Measurements from ENCODE around the gene ZNF672. TPM values are rescaled to one million over a fixed set of nuclear protein-coding genes. Genes with fewer than 3 reads are reported as not detected.
A peak's percentile ranks its signal among the peaks of the same experiment; 100 is the strongest.
"Not testable (repeated sequence)": the region's sequence is repeated elsewhere in the genome, so short reads cannot be mapped to it uniquely, and the experiment has no call there.

ZNF672 gene
- total RNA-seq, 1 experiment from 2014 or later = 13.8 TPM

DNA sequence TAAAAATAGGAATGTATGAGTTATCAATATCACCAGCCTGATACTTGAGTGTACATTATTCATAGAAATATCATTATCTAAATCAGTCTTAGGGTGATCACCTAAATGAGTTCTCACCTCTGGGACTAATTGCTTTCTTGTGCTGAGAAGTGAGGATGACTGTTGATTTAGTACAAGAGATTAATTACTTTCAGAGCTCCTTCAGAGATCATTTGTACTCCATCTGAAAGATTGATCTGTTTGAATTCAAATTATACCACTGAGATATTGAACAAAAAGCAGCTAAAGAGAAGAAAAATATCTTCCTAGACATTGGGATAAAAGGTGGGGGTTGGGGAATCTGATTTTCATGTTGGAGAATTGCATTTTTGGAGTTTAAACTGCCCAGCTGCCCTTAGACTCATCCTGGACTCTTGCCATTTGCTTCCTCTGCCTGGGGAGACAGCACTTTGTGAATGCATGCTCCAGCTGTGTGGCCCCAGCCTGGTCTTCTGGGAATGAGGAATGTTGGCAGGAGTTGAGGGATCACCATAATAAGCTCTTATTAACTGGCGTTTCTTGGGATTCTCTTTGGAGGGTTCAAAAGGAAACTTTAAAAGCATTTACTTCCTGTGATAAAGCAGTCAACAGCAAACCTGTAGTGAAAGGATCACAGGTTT is 48.3 kb downstream of the ZNF672 start:
- peak; percentile 64 for DNase-seq (ENCODE audit: low read depth)

DNA sequence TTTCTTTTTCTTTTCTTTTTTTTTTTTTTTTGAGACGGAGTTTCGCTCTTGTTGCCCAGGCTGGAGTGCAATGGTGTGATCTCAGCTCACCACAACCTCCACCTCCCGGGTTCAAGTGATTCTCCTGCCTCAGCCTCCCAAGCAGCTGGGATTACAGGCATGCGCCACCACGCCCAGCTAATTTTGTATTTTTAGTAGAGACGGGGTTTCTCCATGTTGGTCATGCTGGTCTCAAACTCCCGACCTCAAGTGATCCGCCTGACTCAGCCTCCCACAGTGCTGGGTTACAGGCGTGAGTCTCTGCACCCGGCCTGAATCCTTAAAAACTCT is 51.9 kb downstream of the ZNF672 start:
- DNase-seq (ENCODE audit: low read depth) = not testable (repeated sequence)

DNA sequence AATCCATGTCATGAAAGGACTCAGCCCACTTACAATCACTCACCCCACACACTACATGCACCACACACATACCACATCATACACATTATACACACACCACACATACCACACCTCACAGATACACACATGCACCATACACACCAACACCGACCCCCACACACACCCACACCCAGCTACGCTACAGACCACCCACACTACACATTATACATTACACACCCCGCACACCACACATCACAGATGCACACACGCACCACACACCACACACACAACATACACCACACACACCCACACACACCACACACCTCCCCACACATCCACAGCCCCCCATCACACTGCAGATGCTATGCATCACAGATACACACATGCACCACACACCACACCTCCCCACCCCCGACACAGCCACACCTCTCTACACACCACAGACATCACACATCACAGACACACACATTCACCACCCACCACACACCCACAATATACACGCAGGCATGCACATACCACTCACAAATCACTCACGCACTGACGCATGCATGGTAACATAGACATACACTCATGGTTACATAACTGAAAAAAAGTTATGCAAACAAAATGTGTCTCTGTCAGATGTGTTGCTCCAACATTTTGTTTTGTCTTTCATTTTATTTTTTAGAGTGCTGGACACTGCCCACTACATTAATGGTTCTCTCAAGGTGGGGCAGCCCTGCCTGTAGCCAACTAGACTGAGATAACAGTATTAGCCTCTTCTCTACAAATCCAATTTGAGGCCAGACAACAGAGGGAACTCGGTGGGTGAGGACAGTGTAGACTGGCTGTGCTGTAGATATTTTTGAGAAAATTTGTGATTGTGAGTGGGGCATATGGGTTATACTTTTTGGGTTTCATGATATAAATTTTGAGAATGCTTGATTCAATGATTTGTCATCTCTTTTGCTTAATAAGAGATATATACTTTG is 52.8 kb downstream of the ZNF672 start:
- no peak for DNase-seq (ENCODE audit: low read depth)

DNA sequence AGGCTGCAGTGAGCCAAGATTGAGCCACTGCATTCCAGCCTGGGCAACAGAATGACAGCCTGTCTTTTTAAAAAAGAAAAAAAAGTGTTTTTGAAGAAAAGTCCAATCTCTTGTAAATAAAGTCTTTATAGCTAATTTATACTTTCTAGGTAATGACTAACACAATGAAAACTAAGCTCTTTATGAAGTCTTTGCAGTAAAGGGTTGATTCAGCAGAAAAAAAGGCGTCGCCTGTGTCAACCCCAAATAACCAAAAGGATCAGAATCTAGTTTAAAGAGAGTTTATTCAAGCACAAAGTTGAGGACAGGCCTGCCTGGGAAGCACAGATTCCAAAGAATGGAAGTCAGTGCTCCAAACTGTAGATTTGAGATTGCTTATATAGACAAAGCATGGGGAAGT is 53.7 kb downstream of the ZNF672 start:
- DNase-seq (ENCODE audit: low read depth) = no peak

DNA sequence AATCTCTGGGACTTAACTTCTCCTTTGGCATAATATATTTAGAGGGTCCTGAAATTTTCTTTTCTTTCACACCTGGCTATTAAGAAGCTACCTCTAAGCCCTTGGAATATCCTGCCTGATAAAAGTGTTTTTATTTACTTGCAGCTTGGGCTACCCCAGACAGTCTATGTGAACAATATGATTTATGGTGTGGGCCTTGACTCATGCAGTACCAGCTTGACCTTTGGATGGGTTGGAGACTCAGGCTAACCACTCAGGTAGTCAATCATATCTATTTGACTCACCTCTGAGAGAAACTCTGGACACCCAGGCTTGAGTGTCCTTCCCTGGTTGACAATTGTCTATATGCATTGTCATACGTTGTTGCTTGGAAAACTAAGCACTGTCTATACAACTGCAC is 54.6 kb downstream of the ZNF672 start:
- no peak for DNase-seq (ENCODE audit: low read depth)

DNA sequence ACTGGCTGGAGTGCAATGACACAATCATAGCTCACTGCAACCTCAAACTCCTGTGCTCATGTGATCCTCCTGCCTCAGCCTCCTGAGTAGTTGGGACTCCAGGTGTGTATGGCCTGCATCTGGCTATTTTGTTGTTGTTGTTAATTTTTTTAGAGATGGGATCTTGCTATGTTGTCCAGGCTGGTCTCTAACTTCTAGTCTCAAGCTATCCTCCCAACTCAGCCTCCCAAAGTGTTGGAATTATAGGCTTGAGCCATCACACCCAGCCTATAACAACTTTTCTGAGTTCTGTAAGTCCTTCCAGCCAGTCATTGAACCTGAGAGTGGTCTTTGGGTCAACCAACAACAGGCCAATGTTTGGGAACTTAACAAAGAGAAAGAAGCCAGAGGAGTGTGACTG is 56.8 kb downstream of the ZNF672 start:
- DNase-seq (ENCODE audit: low read depth) = no peak

DNA sequence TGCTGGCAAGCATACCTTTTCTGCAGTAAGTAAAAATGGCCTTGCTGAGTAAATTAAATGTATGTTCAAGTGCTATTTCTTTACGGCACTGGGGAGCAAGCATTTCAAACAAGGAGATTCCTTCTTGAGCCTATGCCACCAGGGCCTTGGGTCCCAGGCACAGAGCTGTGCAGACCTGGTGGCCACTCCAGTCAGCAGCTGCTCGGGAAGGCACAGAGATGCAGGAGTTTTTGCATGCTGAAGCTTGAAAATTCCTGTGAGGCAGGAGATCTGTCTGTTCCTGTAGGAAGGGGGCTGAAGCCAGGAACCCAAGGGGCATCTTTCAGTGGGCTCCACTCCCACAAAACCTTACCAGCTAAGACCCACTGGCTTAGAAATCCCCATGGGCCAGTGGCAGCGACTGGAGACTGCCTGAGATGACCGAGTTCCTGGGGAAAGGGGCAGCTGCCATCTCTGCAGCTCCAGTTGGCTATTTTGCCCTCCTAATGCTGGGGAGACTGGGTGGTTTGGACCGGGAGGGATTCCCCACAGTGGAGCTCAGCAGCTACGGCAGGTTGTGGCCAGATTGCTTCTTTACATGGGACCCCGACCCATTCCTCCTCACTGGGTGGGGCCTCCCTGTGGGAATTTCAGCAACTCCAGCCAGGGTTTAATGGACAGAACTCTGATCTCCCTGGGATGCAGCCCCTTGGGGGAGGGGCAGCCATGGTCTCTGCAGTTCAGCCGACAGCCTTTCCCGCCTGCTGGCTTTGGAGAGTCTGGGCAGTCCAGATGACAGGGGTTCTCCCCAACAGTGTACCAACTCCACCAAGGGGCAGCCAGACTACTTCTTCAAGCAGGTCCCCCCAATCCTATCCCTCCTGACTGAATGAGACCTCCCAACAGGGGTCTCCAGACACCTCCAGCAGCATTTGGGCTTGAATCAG is 59.7 kb downstream of the ZNF672 start:
- no peak for DNase-seq (ENCODE audit: low read depth)

Other genes starting within 250 kb of the ZNF672 start
- gene OR2T10, start 240.5 kb upstream of the ZNF672 start, total RNA-seq (2014; rRNA removed; shearing (Covaris generic)) = not detected in 2 replicates
- gene OR2T11, start 203.1 kb upstream of the ZNF672 start, total RNA-seq (2014; rRNA removed; shearing (Covaris generic)) = not detected in 2 replicates
- not detected in 2 replicates for gene OR2T35, start 192.9 kb upstream of the ZNF672 start, total RNA-seq (2014; rRNA removed; shearing (Covaris generic))
- gene OR2T27, start 182.7 kb upstream of the ZNF672 start, total RNA-seq (2014; rRNA removed; shearing (Covaris generic)) = not detected in 2 replicates
- gene OR14I1, start 135.5 kb upstream of the ZNF672 start, total RNA-seq (2014; rRNA removed; shearing (Covaris generic)) = not detected in 2 replicates
- 1.4 and 2.1 TPM in 2 replicates for gene LYPD8, start 82.5 kb upstream of the ZNF672 start, total RNA-seq (2014; rRNA removed; shearing (Covaris generic))
- 13.3 and 18.6 TPM in 2 replicates for gene SH3BP5L, start 12.3 kb upstream of the ZNF672 start, total RNA-seq (2014; rRNA removed; shearing (Covaris generic))
- gene ZNF692, start 20.9 kb downstream of the ZNF672 start, total RNA-seq (2014; rRNA removed; shearing (Covaris generic)) = 13.2 and 14.8 TPM in 2 replicates
- 6.2 TPM in 2 replicates for gene PGBD2, start 68.0 kb downstream of the ZNF672 start, total RNA-seq (2014; rRNA removed; shearing (Covaris generic))